Upper lobe of left lung (tissue), 6 donors: ENCODE results near the gene KLC3. TPM values are rescaled to one million over a fixed set of nuclear protein-coding genes. Genes with fewer than 3 reads are reported as not detected.

Experiments used
- ATAC-seq, 2 donors: fragments of 200-7000 bp; cut with Tn5 transposase; one replicate each; pipeline ENCODE4 v1.9.1; 2022; ENCODE audit warnings: mild to moderate bottlenecking in 2 of 2, moderate library complexity in 2 of 2; ENCODE audit not compliant: low FRiP score in 2 of 2
- DNase-seq, 2 donors: peaks; one replicate each; pipeline ENCODE4 v3.0.0-alpha.2; 2019 to 2020
- H3K27ac ChIP-seq, 4 donors: fragments of 200-600 bp; sonication (generic); one replicate each; pipeline ENCODE4 v1.5.1; 2016 to 2019
- H3K27me3 ChIP-seq, 4 donors: fragments of 200-600 bp; sonication (generic); one replicate each; pipeline ENCODE4 v1.5.1; 2017 to 2019
- H3K36me3 ChIP-seq, 4 donors: fragments of 200-600 bp; sonication (generic); one replicate each; pipeline ENCODE4 v1.5.1; 2016 to 2019
- H3K4me1 ChIP-seq, 4 donors: fragments of 200-600 bp; sonication (generic); one replicate each; pipeline ENCODE4 v1.5.1; 2018 to 2019
- H3K4me3 ChIP-seq, 4 donors: fragments of 200-600 bp; sonication (generic); one replicate each; pipeline ENCODE4 v1.5.1; 2017 to 2019; ENCODE audit warnings: mild to moderate bottlenecking in 2 of 4, moderate library complexity in 1 of 4
- H3K9me3 ChIP-seq, 4 donors: fragments of 200-600 bp; sonication (generic); one replicate each; pipeline ENCODE4 v1.5.1; 2018 to 2019
- EP300 ChIP-seq, 4 donors: sonication (generic); formaldehyde crosslinking; IDR thresholded peaks; one replicate each; pipeline ENCODE4 v1.5.1; 2017; ENCODE audit warnings: antibody characterized with exemption in 4 of 4, control low read depth in 2 of 4
- POLR2A ChIP-seq, 4 donors: fragments of 450-650 bp; IDR thresholded peaks; one replicate each; pipeline ENCODE4 v1.5.1; 2016 to 2017; ENCODE audit warnings: antibody characterized with exemption in 4 of 4, mild to moderate bottlenecking in 2 of 4
- POLR2AphosphoS5 ChIP-seq, 2 donors: sonication (generic); formaldehyde crosslinking; IDR thresholded peaks; one replicate each; pipeline ENCODE4 v1.5.1; 2017; ENCODE audit warnings: antibody characterized with exemption in 2 of 2
- WGBS, 2 donors: methylation state at CpG; one replicate each; pipeline ENCODE4 v1.1.5; 2017 to 2018; 5-methylcytosine and 5-hydroxymethylcytosine counted together
- total RNA-seq, 6 donors: library from RNA; depleted of rRNA in 4 of 6; stranded (reverse); fragments of >200 nt in 4 of 6; gene quantifications; one replicate each; pipeline versions ENCODE4 v1.1.0 to v1.2.1, GENCODE V29; 2016 to 2021
- TF ChIP-seq, protein P1 (sequence below), 6 experiments: fragments of 450-650 bp in 4 of 6; fragments of 200-600 bp in 2 of 6; sonication (generic) in 2 of 6; IDR thresholded peaks; one replicate each; pipeline ENCODE4 v1.5.1; 2016 to 2019; ENCODE audit warnings: antibody characterized with exemption in 6 of 6
- donor health status: DM: no; HTN: no; CAD: no; lungs with moderate emphysema.
- donor health status: DM: no; HTN: yes; CAD: no; lungs with severe emphysema.

KLC3 gene
- total RNA-seq, 6 donors from 2014 or later, result 2.4 to 9.5 (median 3.9) TPM

DNA sequence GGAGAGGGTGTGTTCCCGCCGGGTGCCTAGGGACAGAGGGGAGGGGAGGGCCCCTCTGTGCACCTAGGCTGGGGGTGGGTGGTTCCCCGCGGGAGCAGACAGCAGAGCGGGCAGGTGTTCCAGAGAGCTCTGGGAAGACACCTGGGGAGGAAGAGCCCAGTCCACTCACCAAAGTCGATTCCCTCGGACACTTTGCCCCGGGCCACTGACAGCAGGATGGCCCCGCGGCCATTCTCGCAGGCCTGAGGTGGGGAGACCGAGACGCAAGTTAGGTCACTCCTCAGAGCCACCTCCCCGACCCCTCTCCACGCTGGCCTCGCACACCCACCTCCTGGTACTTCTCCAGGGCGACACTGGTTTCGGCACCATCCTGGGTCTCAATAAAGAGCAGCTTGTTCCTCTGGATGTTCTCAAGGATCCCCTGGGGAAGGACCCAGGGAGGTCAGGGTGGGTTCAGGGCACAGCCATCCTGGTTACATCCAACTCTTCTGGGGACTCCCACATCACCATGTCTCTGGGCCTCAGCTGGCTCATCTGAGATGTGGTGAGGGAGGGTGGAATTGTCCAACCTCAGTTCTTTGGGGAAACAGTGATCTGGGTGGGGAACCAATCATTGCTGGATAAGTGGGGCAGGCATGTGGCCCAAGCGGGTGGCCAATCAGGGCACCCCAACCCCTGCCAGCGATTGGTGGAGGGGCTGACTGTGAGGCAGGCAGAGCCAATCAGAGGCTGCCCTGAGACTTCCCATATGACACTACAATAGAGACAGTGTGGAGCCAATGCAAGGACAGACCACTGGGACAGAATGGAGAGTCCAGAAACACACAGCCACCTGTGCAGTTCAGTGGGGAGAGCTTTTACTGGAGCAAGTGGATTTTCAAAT, 12.6 kb downstream of the KLC3 start:
- H3K27me3 ChIP-seq, result no peaks in the 10 kb centered on the region
- H3K4me1 ChIP-seq, result no peaks in the 10 kb centered on the region
- peaks cover 0 to 52% (median 29%) of the 10 kb centered on the region in 4 donors for H3K36me3 ChIP-seq
- WGBS, 2 donors, result 93 to 96% methylated on average over 18 to 20 of the region's 20 CpGs
- H3K9me3 ChIP-seq, result no peaks in the 10 kb centered on the region
- no peak for DNase-seq
- no peak overlapping the region for H3K27ac ChIP-seq
- ATAC-seq, result no peak
- TF ChIP-seq, protein P1, sequence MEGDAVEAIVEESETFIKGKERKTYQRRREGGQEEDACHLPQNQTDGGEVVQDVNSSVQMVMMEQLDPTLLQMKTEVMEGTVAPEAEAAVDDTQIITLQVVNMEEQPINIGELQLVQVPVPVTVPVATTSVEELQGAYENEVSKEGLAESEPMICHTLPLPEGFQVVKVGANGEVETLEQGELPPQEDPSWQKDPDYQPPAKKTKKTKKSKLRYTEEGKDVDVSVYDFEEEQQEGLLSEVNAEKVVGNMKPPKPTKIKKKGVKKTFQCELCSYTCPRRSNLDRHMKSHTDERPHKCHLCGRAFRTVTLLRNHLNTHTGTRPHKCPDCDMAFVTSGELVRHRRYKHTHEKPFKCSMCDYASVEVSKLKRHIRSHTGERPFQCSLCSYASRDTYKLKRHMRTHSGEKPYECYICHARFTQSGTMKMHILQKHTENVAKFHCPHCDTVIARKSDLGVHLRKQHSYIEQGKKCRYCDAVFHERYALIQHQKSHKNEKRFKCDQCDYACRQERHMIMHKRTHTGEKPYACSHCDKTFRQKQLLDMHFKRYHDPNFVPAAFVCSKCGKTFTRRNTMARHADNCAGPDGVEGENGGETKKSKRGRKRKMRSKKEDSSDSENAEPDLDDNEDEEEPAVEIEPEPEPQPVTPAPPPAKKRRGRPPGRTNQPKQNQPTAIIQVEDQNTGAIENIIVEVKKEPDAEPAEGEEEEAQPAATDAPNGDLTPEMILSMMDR (IDR thresholded peaks at IDR 0.05), result no peak
- TF ChIP-seq EP300 (IDR thresholded peaks at IDR 0.05), result no peak
- no peak for TF ChIP-seq POLR2AphosphoS5 (IDR thresholded peaks at IDR 0.05)
- TF ChIP-seq POLR2A (IDR thresholded peaks at IDR 0.05), result no peak
- H3K4me3 ChIP-seq, result no peak overlapping the region

DNA sequence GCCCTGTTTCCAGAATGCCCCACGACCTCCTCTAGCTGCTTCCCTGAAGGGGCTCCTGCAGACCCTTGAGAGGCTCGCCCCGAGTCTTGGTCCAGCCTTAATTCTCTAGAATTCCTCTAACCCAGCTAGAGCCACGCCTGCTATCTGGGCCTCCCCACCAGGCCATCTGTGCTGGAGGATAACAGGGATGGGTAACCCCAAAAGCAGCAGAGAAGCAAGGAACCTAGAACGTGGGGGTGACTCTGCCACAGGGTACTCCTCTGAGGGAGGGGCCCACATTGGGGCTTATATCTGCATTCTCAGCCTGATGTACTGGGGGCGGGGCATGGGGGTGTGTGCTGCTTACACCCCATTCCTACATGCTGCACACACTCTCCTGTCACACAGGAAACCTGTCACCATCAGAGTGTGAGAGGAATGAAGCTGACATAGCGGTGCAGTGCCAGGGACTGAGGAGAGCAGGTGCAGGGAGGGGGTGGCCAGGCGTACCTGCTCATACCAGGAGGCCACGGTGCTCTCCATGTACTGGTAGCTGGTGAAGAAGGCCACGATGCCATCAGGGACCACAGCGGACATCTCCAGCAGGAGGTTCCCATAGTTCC, 13.8 kb downstream of the KLC3 start:
- no peak for TF ChIP-seq POLR2A (IDR thresholded peaks at IDR 0.05)
- TF ChIP-seq POLR2AphosphoS5 (IDR thresholded peaks at IDR 0.05), result no peak
- TF ChIP-seq, protein P1 (IDR thresholded peaks at IDR 0.05), result no peak
- TF ChIP-seq EP300 (IDR thresholded peaks at IDR 0.05), result no peak
- ATAC-seq, result no peak
- WGBS, 2 donors, result 92 to 93% methylated on average over 11 of the region's 11 CpGs

DNA sequence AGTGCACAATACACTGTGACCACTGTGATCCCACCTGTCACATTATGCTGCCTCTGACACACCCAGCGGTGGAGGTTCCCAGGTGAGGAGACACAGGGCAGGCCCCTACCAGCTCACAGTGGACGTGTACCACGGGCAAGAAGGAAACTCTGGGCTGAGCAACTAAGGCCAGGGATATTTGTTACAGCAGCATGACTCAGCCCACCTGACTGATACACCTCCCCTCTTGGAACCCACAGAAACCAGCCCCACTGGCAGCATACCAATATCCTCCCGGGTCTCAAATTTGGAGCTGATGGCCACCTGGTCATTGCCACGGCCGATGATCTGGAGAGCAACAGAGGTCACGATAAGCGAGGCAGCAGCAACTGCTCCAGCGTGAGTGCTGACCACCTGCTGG, 14.9 kb downstream of the KLC3 start:
- no peak overlapping the region for H3K27ac ChIP-seq
- H3K9me3 ChIP-seq, result no peaks in the 10 kb centered on the region
- no peak for DNase-seq
- H3K36me3 ChIP-seq, result peaks cover 0 to 58% (median 32%) of the 10 kb centered on the region in 4 donors
- no peak for ATAC-seq
- H3K27me3 ChIP-seq, result no peaks in the 10 kb centered on the region
- WGBS, 2 donors, result 99% methylated on average over 6 to 9 of the region's 9 CpGs
- TF ChIP-seq, protein P1 (IDR thresholded peaks at IDR 0.05), result no peak
- H3K4me3 ChIP-seq, result no peak overlapping the region
- no peaks in the 10 kb centered on the region for H3K4me1 ChIP-seq

More for the DNA sequence above, 13.8 kb downstream of the KLC3 start:
- Histone ChIP-seq H3K27ac (no peak overlapping the region), H3K4me3 (no peak overlapping the region), H3K9me3 (no peaks in the 10 kb centered on the region), H3K36me3 (peaks cover 0 to 58% (median 31%) of the 10 kb centered on the region in 4 donors), H3K4me1 (no peaks in the 10 kb centered on the region), H3K27me3 (no peaks in the 10 kb centered on the region)
- DNase-seq, result no peak

DNA sequence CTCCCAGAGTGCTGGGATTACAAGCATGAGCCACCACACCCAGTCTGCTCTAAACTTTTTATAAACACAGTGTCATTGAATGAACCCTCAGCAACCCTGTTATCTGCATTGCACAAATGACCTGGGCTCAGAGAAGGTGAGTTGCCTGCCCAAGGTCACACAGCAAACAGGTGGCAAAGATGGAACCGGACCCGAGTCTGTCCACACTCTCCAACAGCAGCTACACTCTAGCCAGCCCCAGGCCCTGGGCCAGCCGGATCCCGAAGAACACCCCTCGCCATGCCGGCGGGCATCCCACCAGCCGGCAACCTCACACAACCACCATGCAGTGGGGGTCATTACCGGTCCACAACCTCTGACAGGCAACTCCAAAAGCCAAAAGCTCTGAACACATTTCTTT, 15.4 kb downstream of the KLC3 start:
- Histone ChIP-seq H3K27me3 (no peaks in the 10 kb centered on the region), H3K4me3 (no peak overlapping the region), H3K4me1 (no peaks in the 10 kb centered on the region), H3K9me3 (no peaks in the 10 kb centered on the region), H3K36me3 (peaks cover 0 to 63% (median 32%) of the 10 kb centered on the region in 4 donors), H3K27ac (no peak overlapping the region)
- ATAC-seq (no peak), DNase-seq (no peak)
- WGBS, 2 donors, result 95 to 100% methylated on average over 9 of the region's 9 CpGs
- TF ChIP-seq, protein P1 (IDR thresholded peaks at IDR 0.05), result no peak
- TF ChIP-seq POLR2A (IDR thresholded peaks at IDR 0.05), result no peak
- TF ChIP-seq POLR2AphosphoS5 (IDR thresholded peaks at IDR 0.05), result no peak
- TF ChIP-seq EP300 (IDR thresholded peaks at IDR 0.05), result no peak
